HepG2 (cell line): ENCODE results near the gene DNAJC10.

Experiments
- BHLHE40 ChIP-seq: IDR thresholded peaks from 2 replicates; pipeline ENCODE4 v1.6.1; 2011; ENCODE audit warnings: low read length, improper control_type of control experiment
- CERS6 ChIP-seq: sonication (generic); formaldehyde crosslinking; IDR thresholded peaks from 2 replicates; pipeline ENCODE4 v1.5.0; 2020; ENCODE audit warnings: missing genetic modification reagents
- CTCF ChIP-seq: sonication (generic); formaldehyde crosslinking; IDR thresholded peaks from 2 replicates; pipeline ENCODE4 v1.5.0; 2020; ENCODE audit warnings: mild to moderate bottlenecking, missing genetic modification reagents, moderate library complexity
- GABPA ChIP-seq, 2 experiments: IDR thresholded peaks; 2 replicates each; pipeline ENCODE4 v1.6.1; 2011 to 2016; ENCODE audit warnings: low read depth in 2 of 2, low read length in 1 of 2, missing biosample characterization in 1 of 2, missing genetic modification characterization in 1 of 2
- JUN ChIP-seq: sonication (generic); formaldehyde crosslinking; IDR thresholded peaks from 2 replicates; pipeline ENCODE4 v1.4.0; 2020; ENCODE audit warnings: mild to moderate bottlenecking, missing genetic modification reagents
- KLF11 ChIP-seq: IDR thresholded peaks from 2 replicates; pipeline ENCODE4 v1.6.1; 2016; ENCODE audit warnings: missing compliant biosample characterization
- PHF5A ChIP-seq: IDR thresholded peaks from one replicate; pipeline ENCODE4 v1.6.1; 2018; ENCODE audit warnings: low read depth, missing genetic modification reagents; ENCODE audit not compliant: unreplicated experiment
- POLR2AphosphoS5 ChIP-seq: IDR thresholded peaks from 2 replicates; pipeline ENCODE4 v1.6.1; 2012; ENCODE audit warnings: low read depth, low read length
- TAF15 ChIP-seq: fragments of 200-400 bp; formaldehyde crosslinking; IDR thresholded peaks from one replicate; pipeline ENCODE4 v1.6.1; 2018; ENCODE audit warnings: mild to moderate bottlenecking, low read depth, low read length; ENCODE audit not compliant: poor library complexity, severe bottlenecking
- ZBTB43 ChIP-seq: sonication (generic); formaldehyde crosslinking; conservative IDR thresholded peaks from 2 replicates; pipeline ENCODE4 v1.4.0; 2020; ENCODE audit warnings: missing genetic modification reagents
- ZNF101 ChIP-seq: sonication (generic); formaldehyde crosslinking; IDR thresholded peaks from 2 replicates; pipeline ENCODE4 v1.4.0; 2020; ENCODE audit warnings: mild to moderate bottlenecking, low read depth, missing genetic modification reagents, borderline replicate concordance
- ZNF274 ChIP-seq: sonication (generic); formaldehyde crosslinking; IDR thresholded peaks from 2 replicates; pipeline ENCODE4 v1.5.1; 2020; ENCODE audit warnings: mild to moderate bottlenecking, missing genetic modification reagents
- ZNF343 ChIP-seq: sonication (generic); formaldehyde crosslinking; IDR thresholded peaks from 2 replicates; pipeline ENCODE4 v1.4.0; 2020; ENCODE audit warnings: mild to moderate bottlenecking, missing genetic modification reagents
- ZNF878 ChIP-seq: sonication (generic); formaldehyde crosslinking; IDR thresholded peaks from 2 replicates; pipeline ENCODE4 v1.8.1; 2023; ENCODE audit warnings: mild to moderate bottlenecking, missing genetic modification reagents, moderate library complexity

- TF ChIP-seq ZNF878 (CRISPR knock-in tag), result no peak
- no peak for TF ChIP-seq ZNF101 (CRISPR knock-in tag)
- no peak for TF ChIP-seq ZNF274 (CRISPR knock-in tag)
- TF ChIP-seq KLF11 (CRISPR knock-in tag), result no peak
- no peak for TF ChIP-seq BHLHE40
- no peak for TF ChIP-seq TAF15
- no peak for TF ChIP-seq JUN (CRISPR knock-in tag)
- no peak for TF ChIP-seq CERS6
- TF ChIP-seq PHF5A (CRISPR knock-in tag), result no peak
- TF ChIP-seq POLR2AphosphoS5, result no peak
- no peak for TF ChIP-seq GABPA (IDR thresholded peaks at IDR 0.05; ENCODE audit: low read depth, low read length)
- no peak for TF ChIP-seq GABPA (CRISPR knock-in tag; IDR thresholded peaks at IDR 0.05; ENCODE audit: low read depth)
- no peak for TF ChIP-seq ZNF343 (CRISPR knock-in tag)
- TF ChIP-seq CTCF, result no peak
- TF ChIP-seq ZBTB43 (CRISPR knock-in tag), result no peak
Observed at GRCh38 chr2:182816866-182817265, 100.8 kb downstream of the DNAJC10 start.
